Neural progenitor cell (in vitro differentiated cells): ENCODE results near the gene MSANTD3. TPM values are rescaled to one million over a fixed set of nuclear protein-coding genes. Genes with fewer than 3 reads are reported as not detected.

Source experiments
- DNase-seq: peaks from one replicate; pipeline ENCODE4 v3.0.0-alpha.2; 2016; ENCODE audit warnings: low spot score
- H2AFZ ChIP-seq: fragments of 200-600 bp; sonication (generic); replicated peaks from 2 replicates; pipeline ENCODE4 v1.6.1; 2016; ENCODE audit warnings: antibody characterized with exemption
- H3F3A ChIP-seq: fragments of 200-600 bp; sonication (generic); 2 replicates; pipeline ENCODE4 v1.6.1; 2016; ENCODE audit warnings: antibody characterized with exemption, low read depth
- H3K27ac ChIP-seq: fragments of 200-600 bp; sonication (generic); 2 replicates; pipeline ENCODE4 v1.5.1; 2016; ENCODE audit warnings: mild to moderate bottlenecking
- H3K27me3 ChIP-seq: fragments of 200-600 bp; sonication (generic); 2 replicates; pipeline ENCODE4 v1.6.1; 2016; ENCODE audit warnings: mild to moderate bottlenecking, moderate library complexity
- H3K36me3 ChIP-seq: fragments of 200-600 bp; sonication (generic); 2 replicates; pipeline ENCODE4 v1.5.1; 2016
- H3K4me1 ChIP-seq: fragments of 200-600 bp; sonication (generic); 2 replicates; pipeline ENCODE4 v1.6.1; 2016; ENCODE audit warnings: mixed run types
- H3K4me2 ChIP-seq: fragments of 200-600 bp; sonication (generic); 2 replicates; pipeline ENCODE4 v1.6.1; 2016
- H3K4me3 ChIP-seq: fragments of 200-600 bp; sonication (generic); 2 replicates; pipeline ENCODE4 v1.5.1; 2016
- H3K79me2 ChIP-seq: fragments of 200-600 bp; sonication (generic); 2 replicates; pipeline ENCODE4 v1.6.1; 2016; ENCODE audit warnings: low read depth
- H3K9ac ChIP-seq: fragments of 200-600 bp; sonication (generic); 2 replicates; pipeline ENCODE4 v1.6.1; 2016
- H3K9me3 ChIP-seq: fragments of 200-600 bp; sonication (generic); 2 replicates; pipeline ENCODE4 v1.5.1; 2016; ENCODE audit warnings: low read depth
- H4K20me1 ChIP-seq: fragments of 200-600 bp; sonication (generic); 2 replicates; pipeline ENCODE4 v1.6.1; 2016; ENCODE audit warnings: low read depth
- H3K27ac Mint-ChIP-seq: 3 replicates; pipeline ENCODE4 v1.8.0; 2021; ENCODE audit warnings: mixed read lengths
- H3K27me3 Mint-ChIP-seq: 2 replicates; pipeline ENCODE4 v1.8.0; 2022; ENCODE audit warnings: low read depth, mild to moderate bottlenecking, inconsistent platforms, moderate library complexity, mixed read lengths; ENCODE audit not compliant: insufficient read depth
- H3K36me3 Mint-ChIP-seq: 3 replicates; pipeline ENCODE4 v1.8.0; 2021; ENCODE audit warnings: mixed read lengths
- H3K4me1 Mint-ChIP-seq: 3 replicates; pipeline ENCODE4 v1.8.0; 2021; ENCODE audit warnings: mixed read lengths
- H3K4me3 Mint-ChIP-seq: 3 replicates; pipeline ENCODE4 v1.8.0; 2021; ENCODE audit warnings: mild to moderate bottlenecking, moderate library complexity, mixed read lengths
- H3K9me3 Mint-ChIP-seq: 3 replicates; pipeline ENCODE4 v1.8.0; 2020; ENCODE audit warnings: mixed read lengths
- EZH2 ChIP-seq: fragments of 200-600 bp; sonication (generic); IDR thresholded peaks from 2 replicates; pipeline ENCODE4 v1.6.1; 2017; ENCODE audit warnings: antibody characterized with exemption, mild to moderate bottlenecking, moderate library complexity
- EZH2phosphoT487 ChIP-seq: fragments of 200-600 bp; sonication (generic); IDR thresholded peaks from 2 replicates; pipeline ENCODE4 v1.6.1; 2017; ENCODE audit warnings: antibody characterized with exemption
- total RNA-seq: library from RNA; depleted of rRNA; stranded (reverse); fragments of >200 nt; gene quantifications from 2 replicates; pipeline ENCODE4 v1.2.3, GENCODE V29; 2015; ENCODE audit warnings: low replicate concordance
- TF ChIP-seq, protein P1 (sequence below): fragments of 200-600 bp; sonication (generic); IDR thresholded peaks from 2 replicates; pipeline ENCODE4 v1.5.1; 2017; ENCODE audit warnings: antibody characterized with exemption, mild to moderate bottlenecking

Gene MSANTD3
- total RNA-seq, 1 donor from 2014 or later, result 67.7 TPM

- peaks cover 1% of the 10 kb centered on the region for H3K36me3 Mint-ChIP-seq
- peaks cover 5% of the 10 kb centered on the region for H3K4me1 Mint-ChIP-seq
- no peak overlapping the region for H3K4me3 ChIP-seq
- no peaks in the 10 kb centered on the region for H3K9me3 ChIP-seq
- H3K79me2 ChIP-seq, result no peaks in the 10 kb centered on the region
- no peak overlapping the region for H3K27ac Mint-ChIP-seq
- no peak for DNase-seq
- H3K27me3 ChIP-seq, result no peaks in the 10 kb centered on the region
- peaks cover 15% of the 10 kb centered on the region for H3F3A ChIP-seq
- H3K27ac ChIP-seq, result no peak overlapping the region
- no peak overlapping the region for H3K9ac ChIP-seq
- H3K36me3 ChIP-seq, result no peaks in the 10 kb centered on the region
- peak overlapping the region; percentile 15 for H2AFZ ChIP-seq
- H3K4me2 ChIP-seq, result no peak overlapping the region
- TF ChIP-seq EZH2phosphoT487 (no peak), EZH2 (no peak)
- TF ChIP-seq, protein P1, sequence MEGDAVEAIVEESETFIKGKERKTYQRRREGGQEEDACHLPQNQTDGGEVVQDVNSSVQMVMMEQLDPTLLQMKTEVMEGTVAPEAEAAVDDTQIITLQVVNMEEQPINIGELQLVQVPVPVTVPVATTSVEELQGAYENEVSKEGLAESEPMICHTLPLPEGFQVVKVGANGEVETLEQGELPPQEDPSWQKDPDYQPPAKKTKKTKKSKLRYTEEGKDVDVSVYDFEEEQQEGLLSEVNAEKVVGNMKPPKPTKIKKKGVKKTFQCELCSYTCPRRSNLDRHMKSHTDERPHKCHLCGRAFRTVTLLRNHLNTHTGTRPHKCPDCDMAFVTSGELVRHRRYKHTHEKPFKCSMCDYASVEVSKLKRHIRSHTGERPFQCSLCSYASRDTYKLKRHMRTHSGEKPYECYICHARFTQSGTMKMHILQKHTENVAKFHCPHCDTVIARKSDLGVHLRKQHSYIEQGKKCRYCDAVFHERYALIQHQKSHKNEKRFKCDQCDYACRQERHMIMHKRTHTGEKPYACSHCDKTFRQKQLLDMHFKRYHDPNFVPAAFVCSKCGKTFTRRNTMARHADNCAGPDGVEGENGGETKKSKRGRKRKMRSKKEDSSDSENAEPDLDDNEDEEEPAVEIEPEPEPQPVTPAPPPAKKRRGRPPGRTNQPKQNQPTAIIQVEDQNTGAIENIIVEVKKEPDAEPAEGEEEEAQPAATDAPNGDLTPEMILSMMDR, result no peak
- H3K4me1 ChIP-seq, result no peaks in the 10 kb centered on the region
- H3K27me3 Mint-ChIP-seq, result peaks cover 10% of the 10 kb centered on the region
- no peaks in the 10 kb centered on the region for H4K20me1 ChIP-seq
- peaks cover 27% of the 10 kb centered on the region for H3K9me3 Mint-ChIP-seq
- no peak overlapping the region for H3K4me3 Mint-ChIP-seq
These were observed 18.3 kb upstream of the MSANTD3 start for GRCh38 chr9:100408546-100409175.

DNA sequence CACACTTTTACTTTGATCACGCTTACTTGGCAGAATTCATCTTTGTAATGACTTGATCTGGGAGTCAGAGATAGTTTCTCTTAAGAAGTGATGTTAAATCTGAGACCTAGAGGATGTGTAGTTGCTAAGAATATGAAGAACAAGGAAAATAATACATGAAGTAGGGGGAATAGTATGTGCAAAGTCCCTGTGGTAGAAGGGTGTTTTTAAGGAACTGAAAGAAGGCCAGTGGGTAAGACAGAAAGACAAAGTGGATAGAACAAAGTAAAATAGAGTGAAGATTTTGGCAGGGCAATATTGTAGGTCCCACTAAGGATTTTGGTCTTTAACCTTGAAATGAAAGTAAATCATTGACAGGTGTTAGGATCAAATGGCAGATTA, 17.8 kb upstream of the MSANTD3 start:
- Histone ChIP-seq H3K4me2 (no peak overlapping the region), H3K27me3 (no peaks in the 10 kb centered on the region), H4K20me1 (no peaks in the 10 kb centered on the region), H2AFZ (no peak overlapping the region), H3K79me2 (no peaks in the 10 kb centered on the region), H3K27ac (no peak overlapping the region), H3F3A (peaks cover 15% of the 10 kb centered on the region), H3K36me3 (no peaks in the 10 kb centered on the region), H3K4me3 (no peak overlapping the region), H3K9ac (no peak overlapping the region), H3K9me3 (no peaks in the 10 kb centered on the region), H3K4me1 (no peaks in the 10 kb centered on the region)
- no peak overlapping the region for H3K27ac Mint-ChIP-seq
- no peak for TF ChIP-seq EZH2
- H3K4me1 Mint-ChIP-seq, result peaks cover 5% of the 10 kb centered on the region
- peaks cover 27% of the 10 kb centered on the region for H3K9me3 Mint-ChIP-seq
- peaks cover 10% of the 10 kb centered on the region for H3K27me3 Mint-ChIP-seq
- H3K36me3 Mint-ChIP-seq, result peaks cover 1% of the 10 kb centered on the region
- no peak for DNase-seq
- no peak overlapping the region for H3K4me3 Mint-ChIP-seq

- Mint-ChIP-seq H3K4me3 (peak overlapping the region; percentile 69), H3K27me3 (peaks cover 10% of the 10 kb centered on the region), H3K4me1 (peaks cover 5% of the 10 kb centered on the region), H3K9me3 (peaks cover 18% of the 10 kb centered on the region), H3K27ac (no peak overlapping the region), H3K36me3 (peaks cover 1% of the 10 kb centered on the region)
- H3K79me2 ChIP-seq, result no peaks in the 10 kb centered on the region
- H3K9me3 ChIP-seq, result no peaks in the 10 kb centered on the region
- H3K4me1 ChIP-seq, result no peaks in the 10 kb centered on the region
- peaks cover 15% of the 10 kb centered on the region for H3F3A ChIP-seq
- TF ChIP-seq EZH2, result no peak
- TF ChIP-seq EZH2phosphoT487, result no peak
- TF ChIP-seq, protein P1, result no peak
- H3K4me3 ChIP-seq, result peak overlapping the region; percentile 36
- H2AFZ ChIP-seq, result peak overlapping the region; percentile 78
- H3K27me3 ChIP-seq, result no peaks in the 10 kb centered on the region
- no peaks in the 10 kb centered on the region for H4K20me1 ChIP-seq
- no peaks in the 10 kb centered on the region for H3K36me3 ChIP-seq
- H3K4me2 ChIP-seq, result peak overlapping the region; percentile 61
- H3K9ac ChIP-seq, result no peak overlapping the region
- DNase-seq, result peak; percentile 94
- no peak overlapping the region for H3K27ac ChIP-seq
These were observed 15.3 kb upstream of the MSANTD3 start for GRCh38 chr9:100411472-100412283.
